GM23248 (cell line): ENCODE results near the gene ZNF575.

Source experiments
- EZH2 ChIP-seq: fragments of 200-600 bp; sonication (generic); IDR thresholded peaks from 2 replicates; pipeline ENCODE4 v1.6.1; 2018; ENCODE audit warnings: antibody characterized with exemption, mild to moderate bottlenecking; ENCODE audit not compliant: insufficient read depth, poor library complexity, severe bottlenecking
- EZH2phosphoT487 ChIP-seq: fragments of 200-600 bp; sonication (generic); IDR thresholded peaks from 2 replicates; pipeline ENCODE4 v1.6.1; 2018; ENCODE audit warnings: antibody characterized with exemption, moderate library complexity, mild to moderate bottlenecking, low read depth; ENCODE audit not compliant: insufficient read depth

DNA sequence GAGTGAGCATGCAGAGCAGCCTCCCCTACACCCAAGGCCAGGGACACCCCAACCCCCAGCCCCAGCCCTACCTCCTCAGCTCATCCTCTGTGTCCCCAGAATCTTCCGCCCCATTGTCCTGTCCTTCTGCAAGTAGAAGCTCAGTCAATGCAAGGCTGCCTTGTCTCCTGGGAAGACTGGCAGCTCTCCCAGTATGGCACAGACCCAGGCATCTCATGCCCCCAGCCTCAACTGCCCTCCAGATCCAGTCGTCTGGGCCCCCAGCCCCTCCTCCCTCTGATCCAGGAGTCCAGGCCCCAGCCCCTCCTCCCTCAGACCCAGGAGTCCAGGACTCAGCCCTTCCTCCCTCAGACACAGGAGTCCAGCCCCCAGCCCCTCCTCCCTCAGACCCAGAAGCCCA is 13.0 kb downstream of the ZNF575 start:
- TF ChIP-seq EZH2phosphoT487, result no peak
- TF ChIP-seq EZH2, result no peak
